ENCODE measurements around the gene ADAM20. TPM values are rescaled to one million over a fixed set of nuclear protein-coding genes. Genes with fewer than 3 reads are reported as not detected.

ADAM20 gene
- 4.0 TPM for total RNA-seq

GRCh38 chr14:70534904-70535303 lies at the start of gene ADAM20:
Gene ADAM20, minus strand, starts transcription at chr14:70535004. Its CDS starts 10,247 bp downstream, at chr14:70524757.

Other genes with a start within 250 kb of the ADAM20 start
- 33.7 TPM for gene COX16, start 175.3 kb downstream of the ADAM20 start, total RNA-seq
- 33.1 TPM for gene SYNJ2BP, start 117.9 kb downstream of the ADAM20 start, total RNA-seq
- not detected for gene ADAM21, start 82.8 kb downstream of the ADAM20 start, total RNA-seq
- 93.9 TPM for gene MED6, start 65.7 kb upstream of the ADAM20 start, total RNA-seq
- 8.9 TPM for gene TTC9, start 106.9 kb upstream of the ADAM20 start, total RNA-seq

All from camera-type eye (tissue), 1 donor.